GM10266 (cell line): ENCODE results near the gene DEDD2.

Experiments used
- DNase-seq: peaks from one replicate; pipeline ENCODE4 v3.0.0; 2012; ENCODE audit errors: extremely low spot score
- TF ChIP-seq, protein P1 (sequence below): IDR thresholded peaks from 2 replicates; pipeline ENCODE4 v1.5.1; 2012; ENCODE audit warnings: mild to moderate bottlenecking, low read depth; ENCODE audit not compliant: control insufficient read depth, insufficient read depth; ENCODE audit errors: missing control alignments

The DEDD2 gene

DNA sequence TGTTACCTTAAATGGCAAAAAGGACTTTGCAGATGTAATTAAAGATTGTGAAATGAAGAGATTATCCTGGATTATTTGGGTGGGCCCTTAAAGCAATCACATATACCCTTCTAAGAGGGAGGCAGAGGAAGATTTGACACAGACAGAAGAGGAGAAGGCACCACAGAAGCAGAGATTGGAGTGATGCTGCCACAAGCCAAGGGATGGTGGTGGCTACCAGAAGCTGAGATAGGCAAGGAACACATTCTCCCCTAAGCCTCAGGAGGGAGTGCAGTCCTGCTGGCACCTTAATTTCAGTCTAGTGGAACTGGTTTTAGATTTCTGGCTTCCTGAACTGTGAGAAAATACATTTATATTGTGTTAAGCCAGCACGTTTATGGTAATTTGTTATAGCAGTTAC, 24.2 kb downstream of the DEDD2 start:
- TF ChIP-seq, protein P1, sequence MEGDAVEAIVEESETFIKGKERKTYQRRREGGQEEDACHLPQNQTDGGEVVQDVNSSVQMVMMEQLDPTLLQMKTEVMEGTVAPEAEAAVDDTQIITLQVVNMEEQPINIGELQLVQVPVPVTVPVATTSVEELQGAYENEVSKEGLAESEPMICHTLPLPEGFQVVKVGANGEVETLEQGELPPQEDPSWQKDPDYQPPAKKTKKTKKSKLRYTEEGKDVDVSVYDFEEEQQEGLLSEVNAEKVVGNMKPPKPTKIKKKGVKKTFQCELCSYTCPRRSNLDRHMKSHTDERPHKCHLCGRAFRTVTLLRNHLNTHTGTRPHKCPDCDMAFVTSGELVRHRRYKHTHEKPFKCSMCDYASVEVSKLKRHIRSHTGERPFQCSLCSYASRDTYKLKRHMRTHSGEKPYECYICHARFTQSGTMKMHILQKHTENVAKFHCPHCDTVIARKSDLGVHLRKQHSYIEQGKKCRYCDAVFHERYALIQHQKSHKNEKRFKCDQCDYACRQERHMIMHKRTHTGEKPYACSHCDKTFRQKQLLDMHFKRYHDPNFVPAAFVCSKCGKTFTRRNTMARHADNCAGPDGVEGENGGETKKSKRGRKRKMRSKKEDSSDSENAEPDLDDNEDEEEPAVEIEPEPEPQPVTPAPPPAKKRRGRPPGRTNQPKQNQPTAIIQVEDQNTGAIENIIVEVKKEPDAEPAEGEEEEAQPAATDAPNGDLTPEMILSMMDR: no peak
- DNase-seq: no peak

DNA sequence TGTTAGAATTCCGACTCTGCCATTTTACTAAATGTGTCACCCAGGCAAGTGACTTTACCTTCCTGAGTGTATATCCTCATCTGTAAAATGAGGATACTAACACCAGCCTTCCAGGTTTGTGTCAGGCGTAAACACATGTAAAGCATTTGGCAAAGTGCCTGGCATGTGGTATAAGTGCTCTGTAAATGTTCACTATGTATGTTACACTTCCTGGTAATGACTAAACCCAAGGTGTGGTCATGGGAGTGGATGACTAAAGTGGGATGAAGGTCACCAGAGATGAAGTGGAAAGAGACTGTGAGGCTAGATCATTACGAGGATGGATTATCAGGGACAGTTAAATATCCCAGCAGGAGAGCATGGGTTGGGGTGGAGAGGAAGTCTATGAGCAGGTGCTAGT, 25.6 kb downstream of the DEDD2 start:
- TF ChIP-seq, protein P1: no peak
- no peak for DNase-seq

DNA sequence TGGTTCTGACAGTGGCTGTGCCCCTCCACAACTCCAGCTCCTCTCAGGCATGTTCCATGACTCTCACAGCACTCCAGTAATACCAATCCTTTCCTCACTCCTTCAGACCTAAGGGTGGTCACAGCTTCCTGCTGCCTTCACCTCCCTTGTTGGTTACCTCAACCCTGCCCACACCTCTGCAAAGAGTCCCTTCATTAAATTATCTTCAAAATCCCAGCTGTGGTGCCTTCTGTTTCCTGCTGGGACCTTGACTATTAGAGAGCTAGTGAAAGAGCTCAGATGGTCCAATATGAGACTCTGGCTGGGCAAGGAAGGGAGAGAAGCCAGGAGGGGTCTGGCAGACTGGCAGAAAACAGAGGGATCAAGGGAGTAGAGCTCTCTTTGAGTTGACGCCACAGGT, 26.1 kb downstream of the DEDD2 start:
- TF ChIP-seq, protein P1: no peak
- no peak for DNase-seq

DNA sequence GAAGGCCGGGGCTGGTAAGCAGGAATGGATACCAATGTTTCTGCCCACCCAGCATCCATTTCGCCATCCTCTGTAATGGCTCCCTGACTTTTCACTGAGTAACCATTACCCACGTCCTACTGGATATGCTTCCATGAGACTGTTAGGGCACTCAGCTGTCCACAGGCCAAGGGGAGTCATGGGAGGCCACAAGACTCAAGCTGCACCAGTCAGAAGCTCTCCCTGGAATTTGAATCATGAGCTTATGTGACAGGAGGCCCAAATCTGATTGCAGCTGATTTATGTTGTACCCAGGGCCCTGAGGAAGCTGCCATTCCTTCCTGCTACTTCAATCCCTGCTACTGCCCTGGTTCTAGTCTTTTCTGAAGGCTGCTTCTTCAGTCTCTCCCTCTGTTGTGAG, 28.3 kb downstream of the DEDD2 start:
- no peak for DNase-seq

DNA sequence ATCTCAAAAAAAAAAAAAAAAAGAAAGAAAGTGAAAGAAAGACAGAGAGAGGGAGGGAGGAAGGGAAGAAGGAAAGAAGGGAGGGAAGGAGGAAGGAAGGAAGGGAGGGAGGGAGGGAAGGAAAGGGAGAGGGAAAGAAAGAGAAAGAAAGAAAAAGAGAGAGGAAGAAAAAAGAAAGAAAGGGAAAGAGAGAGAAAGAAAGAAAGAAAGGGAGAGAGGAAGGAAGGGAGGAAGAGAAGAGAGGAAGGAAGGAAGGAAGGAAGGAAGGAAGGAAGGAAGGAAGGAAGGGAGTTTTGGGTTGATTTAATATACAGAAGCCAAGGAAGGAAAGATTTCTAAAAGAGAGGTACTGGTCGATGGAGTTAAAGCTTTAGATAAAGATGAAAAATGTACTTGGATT, 28.8 kb downstream of the DEDD2 start:
- DNase-seq: no peak
- TF ChIP-seq, protein P1: no peak

More for the DNA sequence above, 28.3 kb downstream of the DEDD2 start:
- TF ChIP-seq, protein P1: no peak

DNA sequence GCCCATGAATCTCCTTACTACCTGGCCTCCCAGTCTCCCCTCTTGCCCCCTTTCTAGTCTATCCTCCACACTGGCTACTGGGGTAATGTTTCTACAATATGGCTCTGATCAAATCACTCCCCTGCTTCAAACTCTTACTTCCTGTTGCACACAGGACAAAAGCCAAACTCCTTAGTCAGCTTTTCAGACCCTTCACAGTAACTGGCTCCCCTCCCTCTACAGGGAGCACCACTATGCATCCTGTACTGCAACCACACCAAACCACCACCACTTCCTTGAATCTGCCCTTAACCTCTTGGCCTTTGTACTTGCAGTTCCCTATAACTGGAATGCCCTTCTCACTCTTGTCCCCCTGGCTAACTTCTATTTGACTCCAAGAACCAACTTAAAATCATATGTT, 32.2 kb downstream of the DEDD2 start:
- no peak for DNase-seq

DNA sequence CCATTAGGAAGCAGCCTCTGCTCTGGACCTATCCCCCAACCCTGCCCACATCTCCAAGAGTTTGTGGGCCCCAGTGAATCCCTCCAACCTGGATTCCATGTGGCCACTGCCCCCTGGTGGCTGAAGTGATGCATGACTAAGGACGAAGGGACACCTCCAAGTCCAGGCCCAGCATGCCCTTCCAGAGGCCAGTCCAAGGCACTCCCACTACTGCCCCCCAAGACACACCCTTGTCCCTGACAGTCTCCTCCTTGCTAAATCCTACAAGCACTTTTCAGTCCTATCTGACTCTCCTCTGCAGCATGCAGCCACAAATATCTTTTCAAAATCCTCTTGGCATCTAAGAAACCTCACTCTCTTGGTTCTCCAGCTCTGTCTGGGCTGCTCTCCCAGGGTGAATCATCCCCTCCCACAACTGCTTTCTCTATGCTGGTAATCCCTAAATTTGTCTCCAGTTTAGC, 33.0 kb downstream of the DEDD2 start:
- TF ChIP-seq, protein P1: peak; percentile 94
- DNase-seq: peak; percentile 79

More for the DNA sequence above, 32.2 kb downstream of the DEDD2 start:
- TF ChIP-seq, protein P1: no peak
